GM12801 (cell line): ENCODE results near the gene CIAO2A.

Experiments used
- CTCF ChIP-seq: IDR thresholded peaks from one replicate; pipeline ENCODE4 v1.5.1; 2011; ENCODE audit warnings: control low read depth; ENCODE audit not compliant: insufficient read length; ENCODE audit errors: extremely low read depth

CIAO2A gene

GRCh38 chr15:64107337-64107736 is 13.7 kb upstream of the CIAO2A start:
- no peak for TF ChIP-seq CTCF

- no peak for TF ChIP-seq CTCF
Measured at GRCh38 chr15:64105113-64105704, 11.6 kb upstream of the CIAO2A start.

- no peak for TF ChIP-seq CTCF
Measured at GRCh38 chr15:64102497-64102896, 8.9 kb upstream of the CIAO2A start.

GRCh38 chr15:64100958-64101357 is 7.3 kb upstream of the CIAO2A start:
- no peak for TF ChIP-seq CTCF

GRCh38 chr15:64099379-64099778 is 5.7 kb upstream of the CIAO2A start:
- no peak for TF ChIP-seq CTCF

- TF ChIP-seq CTCF = no peak
Measured at GRCh38 chr15:64096668-64097384, 3.2 kb upstream of the CIAO2A start.

- no peak for TF ChIP-seq CTCF
Measured at GRCh38 chr15:64095795-64096667, 2.4 kb upstream of the CIAO2A start, which contains the start of gene SNX1. Gene SNX1, plus strand, starts transcription at chr15:64095982. Its CDS starts 32 bp downstream, at chr15:64096014.
